NCI-H1048 (cell line): ENCODE data around the gene SLC6A5.

Experiments used
- DNase-seq: peaks from one replicate; lab custom pipeline; 2025; lab: John Stamatoyannopoulos, UW

The SLC6A5 gene

GRCh38 chr11:20596205-20597153 lies 2.9 kb upstream of the SLC6A5 start:
- no peak for DNase-seq

GRCh38 chr11:20597154-20597679 lies 2.2 kb upstream of the SLC6A5 start:
- no peak for DNase-seq

GRCh38 chr11:20597680-20598484 lies 1.5 kb upstream of the SLC6A5 start:
- no peak for DNase-seq

- DNase-seq: no peak
Measured at GRCh38 chr11:20598492-20598891, 916 bp upstream of the SLC6A5 start.

GRCh38 chr11:20600020-20600346 lies 575 bp downstream of the SLC6A5 start:
- DNase-seq: no peak

- DNase-seq: no peak
Measured at GRCh38 chr11:20600551-20600950, 1.1 kb downstream of the SLC6A5 start.

- DNase-seq: no peak
Measured at GRCh38 chr11:20601221-20601914, 2.0 kb downstream of the SLC6A5 start.

GRCh38 chr11:20604295-20604803 lies 4.9 kb downstream of the SLC6A5 start:
- no peak for DNase-seq

GRCh38 chr11:20604864-20605601 lies 5.6 kb downstream of the SLC6A5 start:
- DNase-seq: no peak

GRCh38 chr11:20605602-20606091 lies 6.2 kb downstream of the SLC6A5 start:
- DNase-seq: no peak

- DNase-seq: no peak
Measured at GRCh38 chr11:20608934-20609333, 9.5 kb downstream of the SLC6A5 start.

GRCh38 chr11:20609727-20610707 lies 10.6 kb downstream of the SLC6A5 start:
- DNase-seq: peak; percentile 28

GRCh38 chr11:20610825-20611224 lies 11.4 kb downstream of the SLC6A5 start:
- no peak for DNase-seq

- no peak for DNase-seq
Measured at GRCh38 chr11:20611445-20611844, 12.0 kb downstream of the SLC6A5 start.

GRCh38 chr11:20611892-20612291 lies 12.5 kb downstream of the SLC6A5 start:
- DNase-seq: no peak

GRCh38 chr11:20612416-20612815 lies 13.0 kb downstream of the SLC6A5 start:
- DNase-seq: no peak

GRCh38 chr11:20616920-20617319 lies 17.5 kb downstream of the SLC6A5 start:
- DNase-seq: no peak

GRCh38 chr11:20617346-20618005 lies 18.1 kb downstream of the SLC6A5 start:
- no peak for DNase-seq

GRCh38 chr11:20618083-20618482 lies 18.7 kb downstream of the SLC6A5 start:
- DNase-seq: no peak
